Retina (tissue), 1 donor: Measurements from ENCODE around the gene SPATA9.

Experiments
- DNase-seq: peaks from one replicate; pipeline ENCODE4 v3.0.0-alpha.2; 2016

Gene SPATA9

GRCh38 chr5:95682891-95683290 is at the start of gene SPATA9:
TSS of gene SPATA9 (minus strand) at chr5:95682991. CDS start at chr5:95682854, 137 bp downstream.
- DNase-seq: no peak

- DNase-seq: peak; percentile 89
These were observed 49.1 kb upstream of the SPATA9 start for GRCh38 chr5:95731571-95732554.

- DNase-seq: peak; percentile 93
These were observed 48.2 kb upstream of the SPATA9 start, which contains the start of gene RHOBTB3 for GRCh38 chr5:95730730-95731570. TSS of gene RHOBTB3 (plus strand) at chr5:95731336. CDS start at chr5:95731683, 347 bp downstream.

GRCh38 chr5:95730011-95730700 is 47.4 kb upstream of the SPATA9 start:
- DNase-seq: no peak

- DNase-seq: no peak
These were observed 46.6 kb upstream of the SPATA9 start for GRCh38 chr5:95729115-95730010.

- no peak for DNase-seq
These were observed 45.8 kb upstream of the SPATA9 start for GRCh38 chr5:95728494-95729114.

- no peak for DNase-seq
These were observed 45.0 kb upstream of the SPATA9 start for GRCh38 chr5:95727764-95728191.

- no peak for DNase-seq
These were observed 44.3 kb upstream of the SPATA9 start for GRCh38 chr5:95726811-95727763.

- DNase-seq: no peak
These were observed 43.4 kb upstream of the SPATA9 start for GRCh38 chr5:95725937-95726810.

GRCh38 chr5:95725071-95725820 is 42.5 kb upstream of the SPATA9 start:
- no peak for DNase-seq

- no peak for DNase-seq
These were observed 41.0 kb upstream of the SPATA9 start for GRCh38 chr5:95723632-95724369.

GRCh38 chr5:95721582-95722295 is 38.9 kb upstream of the SPATA9 start:
- DNase-seq: no peak

GRCh38 chr5:95720094-95720786 is 37.4 kb upstream of the SPATA9 start:
- peak; percentile 38 for DNase-seq

GRCh38 chr5:95718738-95719137 is 35.9 kb upstream of the SPATA9 start:
- DNase-seq: no peak

- DNase-seq: no peak
These were observed 35.4 kb upstream of the SPATA9 start for GRCh38 chr5:95718203-95718602.

- DNase-seq: no peak
These were observed 34.6 kb upstream of the SPATA9 start for GRCh38 chr5:95717439-95717838.
